Measurements from ENCODE around the gene ZNF593. TPM values are rescaled to one million over a fixed set of nuclear protein-coding genes. Genes with fewer than 3 reads are reported as not detected.

Gene ZNF593
- polyA plus RNA-seq, 4 donors: 14.3 to 27.1 (median 19.5) TPM

DNA sequence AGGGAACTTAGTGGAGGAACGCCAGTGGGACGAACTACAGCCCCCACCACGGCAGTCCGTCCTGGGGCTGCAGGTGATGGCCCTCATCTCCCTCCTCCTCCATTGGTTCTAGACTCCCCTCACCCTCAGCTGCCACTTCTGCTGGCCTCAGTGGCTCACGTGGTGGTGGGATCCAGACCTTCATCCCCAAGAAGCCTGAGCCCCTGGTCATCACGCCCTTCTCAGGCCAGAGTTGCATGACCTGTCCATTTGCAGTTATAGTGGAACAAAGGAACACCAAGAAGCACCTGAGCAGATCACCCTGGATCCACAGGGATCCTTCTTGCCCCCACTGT is 23.8 kb upstream of the ZNF593 start:
- DNase-seq (ENCODE audit: low read depth in 4 of 4, low spot score in 2 of 4): no peak

- DNase-seq (ENCODE audit: low read depth in 4 of 4, low spot score in 2 of 4): no peak
Observed at GRCh38 chr1:26148887-26149286, 20.8 kb upstream of the ZNF593 start.

- DNase-seq (ENCODE audit: low read depth in 4 of 4, low spot score in 2 of 4): no peak
Observed at GRCh38 chr1:26153966-26154532, 15.7 kb upstream of the ZNF593 start.

GRCh38 chr1:26154750-26155149 is 15.0 kb upstream of the ZNF593 start:
- no peak for DNase-seq (ENCODE audit: low read depth in 4 of 4, low spot score in 2 of 4)

GRCh38 chr1:26155370-26156284 is 14.1 kb upstream of the ZNF593 start:
- no peak for DNase-seq (ENCODE audit: low read depth in 4 of 4, low spot score in 2 of 4)

DNA sequence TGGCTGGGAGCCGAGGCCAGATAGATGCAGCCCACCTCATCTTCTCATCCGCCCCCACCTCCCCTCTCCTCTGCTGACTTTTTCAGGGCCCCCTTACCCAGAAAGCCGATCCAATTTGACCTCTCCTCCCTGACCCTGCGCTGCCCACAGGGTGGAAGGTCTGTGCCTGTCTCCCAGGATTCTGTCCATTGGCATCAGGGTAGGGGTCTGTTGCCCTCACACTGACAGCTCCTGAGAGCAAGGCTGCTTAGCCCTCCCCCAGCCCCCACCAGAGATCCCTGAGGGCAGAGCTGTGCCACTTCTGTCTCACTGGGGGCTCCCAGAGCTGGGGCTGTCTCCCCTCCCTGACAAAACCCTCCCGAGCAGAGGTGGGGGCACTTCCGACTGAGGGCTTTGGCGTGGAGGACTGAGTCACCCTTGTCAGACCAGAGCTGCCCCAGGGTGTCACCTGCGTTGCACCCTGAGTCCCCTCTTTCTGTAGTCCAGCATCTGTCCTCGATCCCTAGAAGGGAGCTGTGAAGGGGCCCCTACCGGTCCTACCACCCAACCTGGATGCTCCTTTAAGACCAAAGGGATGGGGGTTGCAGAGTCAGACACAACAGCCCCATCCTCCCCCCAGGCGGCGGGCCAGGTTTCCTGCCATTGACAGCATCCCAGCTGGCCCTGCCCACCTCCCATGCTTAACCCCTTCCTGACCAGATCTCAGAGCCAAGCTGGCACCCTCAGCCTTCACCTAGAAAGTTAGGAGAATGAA is 13.2 kb upstream of the ZNF593 start:
- DNase-seq (ENCODE audit: low read depth in 4 of 4, low spot score in 2 of 4): no peak

DNA sequence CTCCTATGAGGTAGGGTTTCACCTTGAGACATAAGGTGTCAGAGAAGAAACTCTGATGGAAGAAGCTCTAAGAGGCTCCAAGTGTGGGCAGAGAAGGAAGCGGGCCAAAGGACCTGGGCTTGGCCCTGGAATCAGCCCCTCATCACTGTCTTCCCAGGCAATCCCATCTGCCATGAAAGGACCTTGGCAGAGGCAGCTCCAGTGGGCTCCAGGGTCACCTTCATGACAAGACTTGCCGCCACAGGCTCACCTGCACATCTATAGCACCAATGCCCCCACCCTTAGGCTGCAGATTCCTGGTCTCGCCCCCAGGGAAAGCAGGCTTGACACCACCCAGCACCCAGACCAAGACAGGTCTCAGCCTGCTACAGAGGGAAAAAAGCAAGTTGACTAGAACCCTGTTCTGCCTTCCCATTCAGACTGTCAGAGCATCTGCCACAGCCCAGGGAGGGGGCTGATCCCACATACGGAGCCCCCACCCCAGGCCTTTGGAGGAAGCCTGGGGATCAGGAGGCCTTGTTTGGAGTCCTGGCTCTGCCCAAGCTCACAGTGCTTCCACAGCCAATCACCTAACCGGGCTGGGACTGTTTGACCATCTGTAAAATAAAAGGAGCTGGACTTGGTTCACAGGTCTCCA is 11.3 kb upstream of the ZNF593 start:
- DNase-seq (ENCODE audit: low read depth in 4 of 4, low spot score in 2 of 4): no peak

DNA sequence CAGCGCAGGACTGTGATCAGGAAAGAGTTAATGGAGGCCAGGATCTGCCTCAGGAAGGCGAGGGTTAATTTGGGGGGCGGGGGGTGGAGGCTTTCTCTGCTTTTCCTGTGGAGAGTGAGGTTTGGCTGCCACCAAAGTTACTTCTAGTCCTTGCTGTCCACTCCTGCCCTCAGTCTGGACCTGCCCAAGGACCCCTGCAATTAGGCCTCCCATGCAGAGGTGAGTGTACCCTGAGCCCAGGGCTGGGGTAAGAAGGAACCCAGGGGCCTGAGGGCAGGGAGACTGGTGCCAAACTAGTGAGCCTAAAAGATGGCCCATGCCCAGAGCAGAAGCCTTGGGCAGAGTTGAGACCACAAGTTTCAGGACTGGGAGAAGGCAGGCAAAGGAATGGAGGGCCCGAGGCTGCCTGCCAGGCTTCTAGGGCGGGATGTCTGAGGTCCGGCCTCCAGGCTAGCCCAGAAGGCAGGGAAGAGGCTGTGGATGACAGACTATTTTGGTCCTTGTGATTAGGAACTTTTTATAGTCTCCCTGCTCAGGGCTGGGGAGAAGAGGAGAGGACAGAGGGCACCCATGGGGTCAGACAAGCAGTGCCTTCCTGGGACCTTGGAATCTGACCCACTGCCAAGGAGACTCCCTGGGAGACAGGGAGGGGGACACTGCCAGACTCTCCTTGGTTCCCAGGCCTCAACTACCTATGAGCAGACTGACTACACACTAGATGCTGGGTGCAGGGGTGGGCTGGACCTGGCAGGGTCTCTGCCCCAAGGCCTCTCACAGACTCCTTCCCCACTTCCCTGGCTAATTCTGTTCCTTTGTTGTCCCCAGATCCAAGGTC is 10.6 kb upstream of the ZNF593 start, which contains the start of gene FAM110D:
TSS of gene FAM110D (plus strand) at position 172 of the 835 bp plus-strand sequence. CDS start 2,213 bp downstream, outside the sequence.
- DNase-seq (ENCODE audit: low read depth in 4 of 4, low spot score in 2 of 4): no peak

DNA sequence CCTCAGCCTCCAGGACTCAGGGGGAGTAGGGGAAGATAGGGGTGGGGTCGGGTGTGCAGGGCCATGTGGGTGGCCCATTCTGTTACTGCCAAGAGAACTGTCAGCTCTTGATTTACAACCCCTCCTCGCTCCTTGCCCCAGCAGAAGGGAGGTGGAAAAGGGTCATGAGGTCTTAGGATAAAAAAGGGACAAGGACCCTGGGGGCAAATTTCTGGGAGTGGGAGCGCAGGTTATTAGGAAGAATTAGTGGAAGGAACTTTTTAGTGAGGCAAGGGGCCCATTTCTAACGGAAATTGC is 10.0 kb upstream of the ZNF593 start:
- no peak for DNase-seq (ENCODE audit: low read depth in 4 of 4, low spot score in 2 of 4)

- DNase-seq (ENCODE audit: low read depth in 4 of 4, low spot score in 2 of 4): no peak
Observed at GRCh38 chr1:26160527-26161414, 8.9 kb upstream of the ZNF593 start.

DNA sequence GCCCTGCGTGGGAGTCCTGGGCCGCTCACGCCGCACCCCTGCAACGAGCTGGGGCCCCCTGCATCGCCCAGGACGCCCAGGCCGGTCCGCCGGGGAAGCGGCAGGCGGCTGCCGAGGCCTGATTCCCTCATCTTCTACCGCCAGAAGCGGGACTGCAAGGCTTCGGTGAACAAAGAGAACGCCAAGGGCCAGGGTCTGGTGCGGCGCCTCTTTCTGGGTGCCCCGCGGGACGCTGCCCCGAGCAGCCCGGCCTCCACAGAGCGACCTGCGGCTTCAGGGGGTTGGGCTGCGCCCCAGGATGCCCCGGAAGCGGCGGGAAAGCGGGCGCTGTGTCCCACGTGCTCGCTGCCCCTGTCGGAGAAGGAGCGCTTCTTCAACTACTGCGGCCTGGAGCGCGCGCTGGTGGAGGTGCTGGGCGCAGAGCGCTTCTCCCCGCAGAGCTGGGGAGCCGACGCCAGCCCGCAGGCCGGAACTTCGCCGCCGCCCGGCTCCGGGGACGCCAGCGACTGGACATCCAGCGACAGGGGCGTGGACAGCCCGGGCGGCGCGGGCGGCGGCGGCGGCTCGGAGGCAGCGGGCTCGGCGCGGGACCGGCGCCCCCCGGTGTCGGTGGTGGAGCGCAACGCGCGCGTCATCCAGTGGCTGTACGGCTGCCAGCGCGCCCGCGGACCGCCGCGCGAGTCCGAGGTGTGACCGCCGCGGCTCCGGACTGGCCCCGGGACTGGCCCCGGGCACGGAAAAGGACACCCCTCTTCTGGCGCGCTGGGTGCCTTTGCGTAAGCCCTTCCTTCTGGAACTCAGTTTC is 8.1 kb upstream of the ZNF593 start:
- DNase-seq (ENCODE audit: low read depth in 4 of 4, low spot score in 2 of 4): no peak

GRCh38 chr1:26162220-26162709 is 7.4 kb upstream of the ZNF593 start:
- DNase-seq (ENCODE audit: low read depth in 4 of 4, low spot score in 2 of 4): no peak

DNA sequence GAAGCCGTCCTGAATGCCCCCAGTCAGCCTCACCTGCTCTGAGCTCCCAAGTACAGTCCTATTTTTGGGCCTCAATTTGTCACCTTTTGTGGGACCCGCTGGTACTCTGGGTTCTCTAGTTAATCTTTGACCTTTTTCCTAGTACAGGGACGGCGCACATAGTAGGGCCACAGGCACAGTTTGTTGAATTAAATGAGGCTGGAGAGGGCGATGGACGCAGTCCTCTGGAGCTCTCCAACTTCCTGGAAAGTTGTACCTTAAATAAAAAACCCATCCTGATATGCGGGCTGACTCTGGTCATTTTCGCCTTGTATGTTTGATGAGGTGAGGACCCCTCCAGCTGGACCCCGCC is 6.0 kb upstream of the ZNF593 start:
- DNase-seq (ENCODE audit: low read depth in 4 of 4, low spot score in 2 of 4): no peak

DNA sequence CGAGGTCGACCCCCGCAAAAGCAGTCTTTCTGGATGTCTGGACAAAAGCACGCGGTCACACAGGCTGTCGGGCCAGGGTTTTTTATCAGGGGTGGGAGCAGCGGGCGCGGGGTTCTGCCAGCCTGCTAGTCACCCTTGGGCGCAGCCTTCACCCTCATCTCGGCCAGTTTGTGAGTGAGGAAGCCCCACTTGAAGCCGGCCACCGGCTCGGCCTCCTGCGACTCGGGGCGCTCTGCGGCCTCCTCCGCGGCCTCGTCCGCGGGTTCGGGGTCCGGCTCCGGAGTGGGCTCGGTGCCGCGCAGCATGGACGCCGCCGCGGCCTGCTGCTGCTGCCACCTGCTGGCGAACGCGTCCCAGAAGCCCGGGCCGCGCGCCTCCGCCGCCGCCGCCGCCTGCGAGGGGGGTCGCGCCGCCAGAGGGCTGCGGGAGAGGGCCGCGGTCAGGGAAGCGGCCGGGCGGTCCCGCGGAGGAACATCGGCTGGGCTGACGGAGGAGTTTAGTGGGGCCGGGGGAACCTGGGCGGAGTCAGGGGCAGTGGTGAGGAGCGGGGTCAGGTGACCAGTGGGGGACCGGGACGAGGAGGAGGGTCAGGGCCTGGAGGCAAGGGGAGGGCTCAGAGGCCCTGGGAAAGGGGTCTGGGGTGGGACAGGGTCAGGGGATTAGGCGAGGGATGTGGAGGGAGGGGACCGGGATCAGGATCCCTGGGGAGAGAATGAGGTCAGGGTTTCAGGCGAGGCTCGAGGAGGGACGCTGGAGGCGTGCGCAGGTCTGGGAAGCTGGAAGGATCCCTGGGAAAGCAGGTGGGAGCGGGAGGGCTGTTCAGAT is 5.5 kb upstream of the ZNF593 start:
- DNase-seq (ENCODE audit: low read depth in 4 of 4, low spot score in 2 of 4): no peak

DNA sequence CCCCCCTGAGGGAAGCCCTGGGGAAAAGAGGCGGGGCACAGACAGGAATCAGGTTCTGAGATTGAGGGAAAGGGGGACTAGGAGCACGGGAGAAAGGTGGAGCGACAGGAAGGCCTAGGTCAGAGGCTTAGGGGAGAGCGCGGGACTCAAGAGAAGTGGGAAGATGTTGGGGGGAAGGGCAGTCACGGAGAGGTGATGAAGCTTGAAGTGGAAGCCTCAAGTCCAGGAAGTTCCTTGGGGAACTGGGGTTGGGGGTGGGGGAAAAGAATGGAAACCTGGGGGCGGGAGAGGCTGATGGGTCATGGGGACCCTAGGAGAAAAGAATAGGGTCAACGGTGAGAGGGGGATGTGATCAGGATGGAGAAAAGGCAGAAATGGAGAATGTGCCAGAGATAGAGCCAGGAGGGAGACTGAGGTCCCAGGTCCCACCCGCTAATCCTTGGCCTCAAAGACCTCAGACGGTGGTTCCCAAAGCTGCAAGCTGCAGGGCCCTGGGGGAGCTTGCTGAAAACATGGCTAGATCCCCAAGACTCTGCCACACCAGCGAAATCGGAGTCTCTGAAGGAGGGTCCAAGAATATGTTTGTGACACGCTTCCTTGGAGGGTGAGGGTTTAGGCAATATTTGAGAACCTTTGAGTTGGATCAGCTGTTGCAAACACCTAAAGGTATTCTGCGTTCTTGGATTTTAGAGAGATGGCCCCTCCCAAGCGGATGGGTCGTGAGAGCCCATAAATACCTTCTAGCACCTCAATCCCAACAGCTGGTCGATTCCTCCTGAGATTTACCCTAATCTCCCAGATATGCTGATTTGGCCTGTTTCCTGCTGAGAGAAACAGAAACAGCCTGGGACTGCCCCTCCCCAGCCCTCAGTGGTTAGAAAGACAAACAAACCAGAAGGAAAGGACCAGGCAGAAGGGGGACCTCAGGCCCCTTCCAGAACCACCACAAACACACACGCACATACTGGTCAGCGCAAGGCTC is 4.6 kb upstream of the ZNF593 start:
- no peak for DNase-seq (ENCODE audit: low read depth in 4 of 4, low spot score in 2 of 4)

GRCh38 chr1:26166719-26167281 is 2.9 kb upstream of the ZNF593 start:
- no peak for DNase-seq (ENCODE audit: low read depth in 4 of 4, low spot score in 2 of 4)

All from left renal cortex interstitium (tissue), 4 donors.